Left cardiac atrium (tissue), 4 donors: ENCODE data around the gene MRPS2. TPM values are rescaled to one million over a fixed set of nuclear protein-coding genes. Genes with fewer than 3 reads are reported as not detected.
"Not testable (repeated sequence)": the region's sequence is repeated elsewhere in the genome, so short reads cannot be mapped to it uniquely, and the experiment has no call there.

Experiments used
- ATAC-seq, 2 donors: fragments of 200-7000 bp; cut with Tn5 transposase; one replicate each; pipeline ENCODE4 v1.9.1; 2020; ENCODE audit warnings: mild to moderate bottlenecking in 2 of 2, moderate library complexity in 2 of 2
- DNase-seq: peaks from one replicate; pipeline ENCODE4 v3.0.0-alpha.2; 2020
- intact Hi-C, 2 donors: fragments of 100-400 bp; cut with DNase I; formaldehyde crosslinking; loops; one replicate each; pipeline versions ENCODE4 v1.14.1 to v1.15.1; 2022 to 2023
- total RNA-seq, 2 donors: library from RNA; stranded (reverse); fragmentation: NEBNext Ultra II Directional; extraction: Animal tissue kit (Norgen Biotek cat#: 25700); gene quantifications; one replicate each; pipeline ENCODE4 v1.2.1, GENCODE V29; 2021
- donor health status: DM: no; HTN: yes; CAD: no.
- donor health status: DM: no; HTN: yes; CAD: no; lungs with severe emphysema.
- donor health status: DM: yes; HTN: yes; CAD: no.
- donor health status: Dilated cardiomyopathy.

The MRPS2 gene
- total RNA-seq, 2 donors from 2014 or later = 32.6 to 34.0 TPM

- intact Hi-C loops = no loop called here
- DNase-seq (no peak), ATAC-seq (no peak)
These were observed 47.6 kb downstream of the MRPS2 start for GRCh38 chr9:135547756-135548736.

DNA sequence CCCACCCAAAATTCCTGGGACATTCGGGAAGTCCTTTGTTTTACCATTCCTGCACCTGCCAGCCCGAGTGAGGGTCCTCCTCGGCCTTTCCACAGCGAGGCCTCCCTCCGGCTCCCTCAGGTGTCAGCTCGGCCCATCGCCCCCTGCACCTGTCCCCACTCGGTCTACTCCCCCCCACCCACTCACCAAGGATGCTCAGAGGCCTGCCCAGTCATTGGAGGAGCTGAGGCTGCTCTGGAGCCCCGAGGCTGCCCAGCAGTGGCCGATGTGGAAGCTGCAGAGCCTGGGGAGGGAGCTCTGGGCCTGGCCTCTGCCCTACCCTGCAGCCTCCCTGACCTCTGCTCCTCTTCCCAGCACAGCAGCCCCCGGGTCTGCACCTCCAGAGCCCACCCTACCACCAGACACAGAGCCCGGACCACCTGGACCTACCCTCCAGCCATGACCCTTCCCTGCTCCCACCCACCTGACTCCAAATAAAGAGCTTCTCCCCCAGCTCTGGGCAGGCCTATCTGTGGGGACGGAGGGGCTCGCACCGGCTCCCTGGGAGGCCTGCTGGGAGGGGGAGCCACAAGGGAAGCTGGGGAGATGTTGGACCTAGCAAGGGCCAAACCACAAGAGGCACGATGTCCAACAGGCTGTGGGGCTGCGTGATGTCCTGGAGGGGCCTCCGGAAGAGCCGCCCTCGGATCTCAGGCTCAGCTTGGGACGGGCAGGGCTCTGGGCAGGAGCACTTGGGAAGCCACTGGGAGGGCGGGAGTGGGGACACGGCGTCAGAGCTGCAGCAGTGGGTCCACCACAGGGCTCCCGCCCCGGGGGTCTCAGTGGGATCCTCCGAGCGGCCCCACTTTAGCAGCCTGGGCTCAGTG lies 49.2 kb downstream of the MRPS2 start:
- DNase-seq, ATAC-seq, intact Hi-C loops: not testable (repeated sequence)

DNA sequence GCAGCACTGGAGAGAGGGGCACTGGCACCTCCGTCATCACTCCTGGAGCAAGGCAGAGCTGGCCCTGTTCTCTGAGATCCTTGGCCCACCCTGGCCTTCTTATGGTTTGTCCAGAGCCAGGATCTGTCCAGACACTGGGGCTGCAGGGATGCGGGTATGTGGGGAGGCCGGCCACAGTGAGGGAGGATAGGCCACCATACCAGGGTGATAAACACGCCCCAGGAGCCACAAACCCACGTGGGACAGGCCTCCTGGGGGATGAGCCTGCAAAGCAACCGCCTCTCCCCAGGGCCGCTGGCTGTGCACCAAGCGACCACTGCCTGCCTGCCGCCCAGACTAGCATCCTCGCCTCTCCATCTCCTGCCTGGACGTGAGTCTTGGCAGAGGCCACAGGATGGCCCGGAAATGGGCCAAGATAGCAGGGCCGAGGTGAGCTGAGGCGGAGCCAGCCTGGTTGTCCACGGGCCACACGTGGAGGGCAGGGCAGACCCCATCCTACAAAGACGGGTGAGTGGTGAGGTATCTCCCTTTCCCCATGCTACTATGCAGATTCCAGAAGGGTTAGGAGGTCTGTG lies 49.9 kb downstream of the MRPS2 start:
- ATAC-seq = no peak
- intact Hi-C loops = no loop called here
- DNase-seq = no peak

DNA sequence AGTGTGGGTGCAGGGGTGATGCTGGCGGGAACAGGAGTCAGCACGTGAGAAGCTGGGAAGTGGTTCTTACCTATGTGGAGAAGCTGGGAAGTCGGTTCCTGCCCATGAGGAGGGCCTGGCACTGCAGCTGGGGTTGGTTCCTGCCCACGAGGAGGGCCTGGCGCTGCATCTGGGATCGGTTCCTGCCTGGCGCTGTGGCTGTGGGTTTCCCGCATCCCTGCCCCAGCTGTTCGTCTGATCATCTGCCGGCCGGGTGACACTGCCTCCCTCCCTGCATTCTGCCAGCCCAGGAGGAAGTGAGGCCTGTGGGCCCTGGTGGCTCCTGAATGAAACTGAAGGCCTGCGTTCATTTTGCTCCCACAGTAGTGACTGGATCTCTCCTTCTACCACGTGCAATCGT lies 50.5 kb downstream of the MRPS2 start:
- DNase-seq (no peak), ATAC-seq (no peak)
- intact Hi-C loops = no loop called here

DNA sequence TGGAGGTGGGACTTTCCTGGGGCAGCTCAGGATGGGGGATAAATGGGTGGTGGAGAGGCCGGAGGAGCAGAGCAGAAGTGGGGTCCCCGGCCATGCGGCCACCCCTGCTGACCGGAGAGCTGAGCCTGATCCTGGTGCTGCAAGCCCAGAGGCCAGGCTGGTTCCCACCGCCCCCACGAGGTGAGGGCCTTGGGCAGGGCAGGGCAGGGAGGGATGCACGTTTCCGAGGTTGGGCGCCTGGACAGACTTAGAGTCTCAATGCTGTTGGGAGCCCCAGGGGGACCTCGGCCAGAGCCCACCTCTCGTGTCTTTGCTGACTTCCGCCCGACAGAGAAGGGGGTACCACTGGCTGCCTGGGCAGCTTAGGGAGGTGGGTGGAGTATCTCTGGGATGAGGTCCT lies 51.0 kb downstream of the MRPS2 start:
- DNase-seq (no peak), ATAC-seq (no peak)
- intact Hi-C loops = no loop called here

GRCh38 chr9:135552021-135552697 lies 51.7 kb downstream of the MRPS2 start:
- ATAC-seq = no peak
- intact Hi-C loops = no loop called here
- DNase-seq = no peak

DNA sequence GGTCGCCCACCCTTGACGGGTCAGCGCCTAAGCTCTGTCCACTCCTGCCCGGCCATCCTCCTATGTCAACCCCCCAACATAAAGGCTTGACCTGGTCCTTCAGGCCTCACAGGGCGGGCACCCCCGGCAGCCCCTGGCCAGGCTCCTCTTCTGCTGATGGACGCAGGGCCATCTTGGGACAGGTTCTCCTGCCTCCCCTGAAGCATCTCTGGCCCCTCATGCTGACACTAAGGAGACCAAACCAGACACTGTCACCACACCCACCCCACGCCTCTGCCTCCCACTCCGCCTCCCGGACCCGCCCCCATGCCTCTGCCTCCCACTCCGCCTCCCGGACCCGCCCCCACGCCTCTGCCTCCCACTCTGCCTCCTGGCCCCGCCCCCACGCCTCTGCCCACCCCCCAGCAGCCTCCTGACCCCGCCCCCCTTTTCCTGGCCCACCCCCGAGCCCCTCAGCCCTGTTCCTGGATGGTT lies 52.3 kb downstream of the MRPS2 start:
- no peak for ATAC-seq
- no peak for DNase-seq
- intact Hi-C loops = no loop called here

Other genes with a start within 250 kb of the MRPS2 start
- gene PPP1R26, start 20.9 kb upstream of the MRPS2 start, total RNA-seq = 10 to 100 TPM; 17.5 to 17.6 TPM
- gene LCN1, start 20.8 kb downstream of the MRPS2 start, total RNA-seq = 1 to 10 TPM in 1 of 2 donors, not detected in 1; 2.0 TPM
- gene OBP2A, start 45.4 kb downstream of the MRPS2 start, total RNA-seq = not detected
- gene PAEP, start 61.1 kb downstream of the MRPS2 start, total RNA-seq = not detected
- not detected for gene GLT6D1, start 138.9 kb downstream of the MRPS2 start, total RNA-seq
- gene LCN9, start 162.6 kb downstream of the MRPS2 start, total RNA-seq = not detected
- not detected for gene SOHLH1, start 198.8 kb downstream of the MRPS2 start, total RNA-seq
- gene KCNT1, start 201.5 kb downstream of the MRPS2 start, total RNA-seq = 1 to 10 TPM in 1 of 2 donors, under 1 TPM in 1; 0.24 to 1.2 TPM